Activated T-cell treated with anti-CD3 and anti-CD28 coated beads for 1 hour (primary cell): ENCODE results near the gene PRKCQ.
"Not testable (repeated sequence)": the region's sequence is repeated elsewhere in the genome, so short reads cannot be mapped to it uniquely, and the experiment has no call there.

Experiments
- DNase-seq: peaks from one replicate; pipeline ENCODE4 v3.0.0-alpha.2; 2020; ENCODE audit warnings: low read depth

Gene PRKCQ

GRCh38 chr10:6491841-6492609 is 88.1 kb downstream of the PRKCQ start:
- DNase-seq = no peak

GRCh38 chr10:6490614-6491013 is 89.5 kb downstream of the PRKCQ start:
- DNase-seq = no peak

GRCh38 chr10:6487920-6488319 is 92.2 kb downstream of the PRKCQ start:
- DNase-seq = no peak

- no peak for DNase-seq
Measured at GRCh38 chr10:6486309-6486708, 93.8 kb downstream of the PRKCQ start.

GRCh38 chr10:6482737-6483357 is 97.2 kb downstream of the PRKCQ start:
- DNase-seq = no peak

- DNase-seq = no peak
Measured at GRCh38 chr10:6478722-6479121, 101.4 kb downstream of the PRKCQ start.

- DNase-seq = no peak
Measured at GRCh38 chr10:6476989-6477388, 103.1 kb downstream of the PRKCQ start.

GRCh38 chr10:6474871-6475270 is 105.2 kb downstream of the PRKCQ start:
- DNase-seq = no peak

- DNase-seq = no peak
Measured at GRCh38 chr10:6473901-6474370, 106.1 kb downstream of the PRKCQ start.

GRCh38 chr10:6473430-6473829 is 106.6 kb downstream of the PRKCQ start:
- peak; percentile 22 for DNase-seq

- DNase-seq = not testable (repeated sequence)
Measured at GRCh38 chr10:6472710-6473005, 107.4 kb downstream of the PRKCQ start.

- DNase-seq = no peak
Measured at GRCh38 chr10:6470894-6471618, 109.0 kb downstream of the PRKCQ start.

GRCh38 chr10:6469661-6470060 is 110.4 kb downstream of the PRKCQ start:
- DNase-seq = no peak

- DNase-seq = no peak
Measured at GRCh38 chr10:6465854-6466601, 114.0 kb downstream of the PRKCQ start.

- no peak for DNase-seq
Measured at GRCh38 chr10:6465437-6465836, 114.6 kb downstream of the PRKCQ start.

- no peak for DNase-seq
Measured at GRCh38 chr10:6464862-6465430, 115.1 kb downstream of the PRKCQ start.

- DNase-seq = no peak
Measured at GRCh38 chr10:6463366-6463765, 116.7 kb downstream of the PRKCQ start.

- no peak for DNase-seq
Measured at GRCh38 chr10:6461961-6462360, 118.1 kb downstream of the PRKCQ start.

- DNase-seq = no peak
Measured at GRCh38 chr10:6460861-6461409, 119.1 kb downstream of the PRKCQ start.

GRCh38 chr10:6458814-6459213 is 121.3 kb downstream of the PRKCQ start:
- DNase-seq = no peak

GRCh38 chr10:6457376-6457775 is 122.7 kb downstream of the PRKCQ start:
- no peak for DNase-seq

- DNase-seq = no peak
Measured at GRCh38 chr10:6456067-6456466, 124.0 kb downstream of the PRKCQ start.
